Measurements from ENCODE around the gene FAM217A. TPM values are rescaled to one million over a fixed set of nuclear protein-coding genes. Genes with fewer than 3 reads are reported as not detected.

The FAM217A gene
- total RNA-seq, 1 experiment from 2014 or later: not detected

DNA sequence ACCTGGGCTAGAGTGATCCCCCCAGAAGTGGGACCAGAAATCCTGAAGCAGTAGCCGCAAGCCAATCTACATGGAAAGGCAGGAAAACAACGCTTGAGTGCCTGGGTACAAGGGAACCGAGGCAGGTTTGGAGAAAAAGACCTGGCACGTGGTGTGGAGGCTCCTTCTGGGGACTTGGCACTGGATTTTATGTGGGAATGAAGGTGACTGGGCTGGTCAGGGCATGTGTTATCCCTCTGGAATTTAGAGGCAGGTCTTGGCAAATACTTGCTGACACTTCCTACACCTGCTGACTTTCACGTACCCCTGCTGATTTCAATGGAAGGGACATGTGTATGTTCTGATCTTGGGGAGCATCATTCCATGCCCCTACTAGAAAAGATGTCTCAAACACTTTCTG, 25.0 kb upstream of the FAM217A start:
- Histone ChIP-seq H3K9me3 (no peaks in the 10 kb centered on the region), H3K4me1 (peaks cover 7% of the 10 kb centered on the region; the same call in 1 of the 2 replicates), H3K36me3 (ENCODE audit: control insufficient read depth, insufficient read depth, low read length) (no peaks in the 10 kb centered on the region), H3K4me3 (ENCODE audit: low read depth, low read length) (no peak overlapping the region), H3K27me3 (replicated peaks; ENCODE audit: control insufficient read depth, insufficient read depth, low read length) (no peaks in the 10 kb centered on the region)
- no TSS peak for BruUV-seq (replicated peaks)
- H3K9me3 Mint-ChIP-seq (ENCODE audit: unreplicated experiment): no peaks in the 10 kb centered on the region
- H3K4me1 Mint-ChIP-seq (ENCODE audit: low read depth, unreplicated experiment): peaks cover 11% of the 10 kb centered on the region
- CTCF ChIA-PET: no interaction called here
- no peaks in the 10 kb centered on the region for H3K36me3 Mint-ChIP-seq (ENCODE audit: insufficient read depth, unreplicated experiment)
- DNase-seq: no peak
- H3K27ac Mint-ChIP-seq (ENCODE audit: unreplicated experiment): no peak overlapping the region
- intact Hi-C loops (cut with micrococcal nuclease; ENCODE audit: unreplicated experiment): no loop called here
- POLR2A ChIA-PET: no interaction called here
- no peak overlapping the region for H3K4me3 Mint-ChIP-seq (ENCODE audit: unreplicated experiment)
- TF ChIP-seq, protein P1, sequence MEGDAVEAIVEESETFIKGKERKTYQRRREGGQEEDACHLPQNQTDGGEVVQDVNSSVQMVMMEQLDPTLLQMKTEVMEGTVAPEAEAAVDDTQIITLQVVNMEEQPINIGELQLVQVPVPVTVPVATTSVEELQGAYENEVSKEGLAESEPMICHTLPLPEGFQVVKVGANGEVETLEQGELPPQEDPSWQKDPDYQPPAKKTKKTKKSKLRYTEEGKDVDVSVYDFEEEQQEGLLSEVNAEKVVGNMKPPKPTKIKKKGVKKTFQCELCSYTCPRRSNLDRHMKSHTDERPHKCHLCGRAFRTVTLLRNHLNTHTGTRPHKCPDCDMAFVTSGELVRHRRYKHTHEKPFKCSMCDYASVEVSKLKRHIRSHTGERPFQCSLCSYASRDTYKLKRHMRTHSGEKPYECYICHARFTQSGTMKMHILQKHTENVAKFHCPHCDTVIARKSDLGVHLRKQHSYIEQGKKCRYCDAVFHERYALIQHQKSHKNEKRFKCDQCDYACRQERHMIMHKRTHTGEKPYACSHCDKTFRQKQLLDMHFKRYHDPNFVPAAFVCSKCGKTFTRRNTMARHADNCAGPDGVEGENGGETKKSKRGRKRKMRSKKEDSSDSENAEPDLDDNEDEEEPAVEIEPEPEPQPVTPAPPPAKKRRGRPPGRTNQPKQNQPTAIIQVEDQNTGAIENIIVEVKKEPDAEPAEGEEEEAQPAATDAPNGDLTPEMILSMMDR (IDR thresholded peaks at IDR 0.05; ENCODE audit: insufficient read depth in 1 of 2, low read depth in 1 of 2, low read length in 1 of 2, severe bottlenecking in 1 of 2, unreplicated experiment in 1 of 2): no peak
- no peaks in the 10 kb centered on the region for H3K27me3 Mint-ChIP-seq (ENCODE audit: insufficient read depth, unreplicated experiment)

DNA sequence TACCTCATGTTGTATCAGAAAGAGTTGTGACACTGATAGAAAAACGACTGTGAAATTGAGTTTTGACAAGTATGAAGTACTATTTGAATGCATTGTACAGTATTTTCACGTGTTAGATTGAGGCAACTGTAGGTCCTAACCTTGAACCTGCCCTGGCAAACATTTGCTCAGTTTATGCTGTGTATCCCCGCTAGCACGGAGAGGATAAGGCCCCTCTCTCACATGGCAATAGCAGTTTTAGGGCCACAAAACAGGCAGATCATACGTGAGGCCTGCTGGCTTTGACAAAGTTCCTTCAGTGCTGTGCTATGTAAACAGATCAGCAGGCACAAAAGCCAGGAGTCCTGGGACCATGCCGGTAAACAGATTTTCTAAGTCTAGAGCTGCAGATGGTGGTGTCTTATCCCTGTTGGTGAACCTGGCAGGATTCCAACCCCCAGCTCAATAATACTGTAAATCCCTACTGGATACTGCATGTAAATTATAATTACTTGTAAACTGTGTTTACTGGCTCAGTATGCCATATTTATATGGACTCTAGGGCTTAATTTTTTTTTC, 23.8 kb upstream of the FAM217A start:
- Mint-ChIP-seq H3K27me3 (ENCODE audit: insufficient read depth, unreplicated experiment) (no peaks in the 10 kb centered on the region), H3K4me3 (ENCODE audit: unreplicated experiment) (no peak overlapping the region), H3K36me3 (ENCODE audit: insufficient read depth, unreplicated experiment) (no peaks in the 10 kb centered on the region), H3K9me3 (ENCODE audit: unreplicated experiment) (no peaks in the 10 kb centered on the region), H3K4me1 (ENCODE audit: low read depth, unreplicated experiment) (peaks cover 11% of the 10 kb centered on the region), H3K27ac (ENCODE audit: unreplicated experiment) (no peak overlapping the region)
- no peak overlapping the region for H3K4me3 ChIP-seq (ENCODE audit: low read depth, low read length)
- TF ChIP-seq, protein P1 (IDR thresholded peaks at IDR 0.05; ENCODE audit: insufficient read depth in 1 of 2, low read depth in 1 of 2, low read length in 1 of 2, severe bottlenecking in 1 of 2, unreplicated experiment in 1 of 2): no peak
- H3K27me3 ChIP-seq (replicated peaks; ENCODE audit: control insufficient read depth, insufficient read depth, low read length): no peaks in the 10 kb centered on the region
- intact Hi-C loops (cut with micrococcal nuclease; ENCODE audit: unreplicated experiment): no loop called here
- H3K9me3 ChIP-seq: no peaks in the 10 kb centered on the region
- ChIA-PET CTCF (no interaction called here), POLR2A (no interaction called here)
- H3K4me1 ChIP-seq: peaks cover 7% of the 10 kb centered on the region; the same call in 1 of the 2 replicates
- DNase-seq: no peak
- H3K36me3 ChIP-seq (ENCODE audit: control insufficient read depth, insufficient read depth, low read length): no peaks in the 10 kb centered on the region
- BruUV-seq (replicated peaks): no TSS peak

DNA sequence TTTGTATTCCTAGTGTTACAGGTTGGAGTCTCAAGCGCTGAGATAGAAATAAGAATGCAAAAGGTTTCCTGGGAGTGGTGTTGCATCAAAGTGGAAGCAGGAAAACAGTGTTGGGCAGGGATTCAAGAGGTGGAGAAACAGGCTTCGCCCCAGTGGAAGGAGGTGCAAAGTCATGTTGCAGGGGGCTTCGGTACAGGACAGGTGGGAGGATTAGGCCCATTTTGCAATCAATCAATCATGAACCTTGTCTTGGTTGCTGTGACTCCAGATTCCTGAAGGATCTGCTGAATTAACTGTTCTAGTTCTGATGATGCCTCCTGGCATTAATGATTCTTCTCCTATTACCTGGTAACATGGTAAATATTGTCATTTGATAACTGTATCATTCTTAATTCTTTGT, 22.4 kb upstream of the FAM217A start:
- Mint-ChIP-seq H3K4me1 (ENCODE audit: low read depth, unreplicated experiment) (peaks cover 5% of the 10 kb centered on the region), H3K27ac (ENCODE audit: unreplicated experiment) (no peak overlapping the region), H3K36me3 (ENCODE audit: insufficient read depth, unreplicated experiment) (no peaks in the 10 kb centered on the region), H3K4me3 (ENCODE audit: unreplicated experiment) (no peak overlapping the region), H3K27me3 (ENCODE audit: insufficient read depth, unreplicated experiment) (no peaks in the 10 kb centered on the region), H3K9me3 (ENCODE audit: unreplicated experiment) (no peaks in the 10 kb centered on the region)
- no peak overlapping the region for H3K4me3 ChIP-seq (ENCODE audit: low read depth, low read length)
- no peaks in the 10 kb centered on the region for H3K36me3 ChIP-seq (ENCODE audit: control insufficient read depth, insufficient read depth, low read length)
- intact Hi-C loops (cut with micrococcal nuclease; ENCODE audit: unreplicated experiment): no loop called here
- BruUV-seq (replicated peaks): no TSS peak
- ChIA-PET CTCF (no interaction called here), POLR2A (no interaction called here)
- DNase-seq: no peak
- H3K27me3 ChIP-seq (replicated peaks; ENCODE audit: control insufficient read depth, insufficient read depth, low read length): no peaks in the 10 kb centered on the region
- no peaks in the 10 kb centered on the region for H3K9me3 ChIP-seq
- peaks cover 6% of the 10 kb centered on the region; the same call in 1 of the 2 replicates for H3K4me1 ChIP-seq
- TF ChIP-seq, protein P1 (IDR thresholded peaks at IDR 0.05; ENCODE audit: insufficient read depth in 1 of 2, low read depth in 1 of 2, low read length in 1 of 2, severe bottlenecking in 1 of 2, unreplicated experiment in 1 of 2): no peak
